SK-N-SH (cell line): ENCODE measurements around the gene EXOC6. TPM values are rescaled to one million over a fixed set of nuclear protein-coding genes. Genes with fewer than 3 reads are reported as not detected.

ENCODE experiments used
- CTCF ChIA-PET: fragments of 300-600, 350-600 bp; formaldehyde crosslinking; extraction: SDS; loops from one replicate; lab custom pipeline; 2021; lab: Yijun Ruan, JAX
- POLR2A ChIA-PET: fragments of 350-600 bp; sonication (Branson Sonifier 250); formaldehyde crosslinking; extraction: SDS; loops from one replicate; lab custom pipeline; 2020; ENCODE audit warnings: antibody characterized with exemption, inconsistent platforms; lab: Yijun Ruan, JAX
- DNase-seq: peaks from one replicate; pipeline ENCODE4 v3.0.0; 2012
- H2AFZ ChIP-seq: fragments of 200-600 bp; sonication (generic); 2 replicates; pipeline ENCODE4 v1.8.1; 2016; ENCODE audit warnings: antibody characterized with exemption, mild to moderate bottlenecking, low read depth
- H3F3A ChIP-seq: fragments of 200-600 bp; sonication (generic); replicated peaks from 2 replicates; pipeline ENCODE3; 2016; ENCODE audit warnings: antibody characterized with exemption, mild to moderate bottlenecking; ENCODE audit not compliant: insufficient read depth
- H3K27ac ChIP-seq, 2 experiments: fragments of 200-500 bp in 1 of 2; fragments of 200-600 bp in 1 of 2; sonication (Bioruptor generic) in 1 of 2; sonication (generic), shearing (Covaris generic) in 1 of 2; 2 replicates each; pipeline versions ENCODE4 v1.5.1 to v1.6.1; 2014 to 2016; ENCODE audit warnings: low read depth in 2 of 2, inconsistent platforms in 1 of 2, low read length in 1 of 2, mild to moderate bottlenecking in 1 of 2, mixed read lengths in 1 of 2
- H3K27me3 ChIP-seq: fragments of 200-600 bp; sonication (generic), shearing (Covaris generic); 2 replicates; pipeline ENCODE4 v1.6.1; 2016; ENCODE audit warnings: mixed run types; ENCODE audit not compliant: insufficient read depth
- H3K36me3 ChIP-seq, 2 experiments: fragments of 200-500 bp in 1 of 2; fragments of 200-600 bp in 1 of 2; sonication (Bioruptor generic) in 1 of 2; sonication (generic) in 1 of 2; replicated peaks in 1 of 2; 2 replicates each; pipeline versions ENCODE3 to v1.5.1; 2014 to 2016; ENCODE audit warnings: low read length in 1 of 2, mild to moderate bottlenecking in 1 of 2; ENCODE audit not compliant: insufficient read depth in 2 of 2, control insufficient read depth in 1 of 2
- H3K4me1 ChIP-seq, 2 experiments: fragments of 200-500 bp in 1 of 2; fragments of 200-600 bp in 1 of 2; sonication (Bioruptor generic) in 1 of 2; sonication (generic), shearing (Covaris generic) in 1 of 2; 2 replicates each; pipeline versions ENCODE4 v1.5.1 to v1.6.1; 2014 to 2016; ENCODE audit warnings: low read depth in 1 of 2, low read length in 1 of 2, mixed run types in 1 of 2; ENCODE audit not compliant: insufficient read depth in 2 of 2, control insufficient read depth in 1 of 2
- H3K4me2 ChIP-seq: fragments of 200-600 bp; sonication (generic), shearing (Covaris generic); 2 replicates; pipeline ENCODE4 v1.6.1; 2017; ENCODE audit warnings: mixed run types
- H3K4me3 ChIP-seq, 2 experiments: fragments of 200-500 bp in 1 of 2; fragments of 200-600 bp in 1 of 2; sonication (Bioruptor generic) in 1 of 2; sonication (generic), shearing (Covaris generic) in 1 of 2; 2 replicates each; pipeline versions ENCODE4 v1.5.1 to v1.8.1; 2014 to 2016; ENCODE audit warnings: low read depth in 2 of 2, inconsistent platforms in 1 of 2, low read length in 1 of 2, mild to moderate bottlenecking in 1 of 2, mixed read lengths in 1 of 2, moderate library complexity in 1 of 2
- H3K79me2 ChIP-seq: fragments of 200-600 bp; sonication (generic); 2 replicates; pipeline ENCODE4 v1.8.1; 2017; ENCODE audit warnings: mild to moderate bottlenecking; ENCODE audit not compliant: insufficient read depth
- H3K9ac ChIP-seq: fragments of 200-600 bp; sonication (generic); 2 replicates; pipeline ENCODE4 v1.6.1; 2017; ENCODE audit warnings: mixed run types
- H3K9me2 ChIP-seq: fragments of 200-600 bp; sonication (generic); 2 replicates; pipeline ENCODE4 v1.6.1; 2017; ENCODE audit warnings: mixed run types
- H3K9me3 ChIP-seq: fragments of 200-600 bp; sonication (generic); 2 replicates; pipeline ENCODE4 v1.6.1; 2017; ENCODE audit warnings: mixed run types, mild to moderate bottlenecking, moderate library complexity
- H4K20me1 ChIP-seq: fragments of 200-600 bp; sonication (generic); 2 replicates; pipeline ENCODE4 v1.6.1; 2017; ENCODE audit warnings: mild to moderate bottlenecking, mixed run types; ENCODE audit not compliant: insufficient read depth
- ELF1 ChIP-seq: IDR thresholded peaks from 2 replicates; pipeline ENCODE4 v1.4.0; 2012
- EP300 ChIP-seq, 2 experiments: IDR thresholded peaks; 2 replicates each; pipeline versions ENCODE4 v1.4.0 to v1.6.1; 2012; ENCODE audit warnings: borderline replicate concordance in 1 of 2, low read depth in 1 of 2, low read length in 1 of 2
- GATA2 ChIP-seq: sonication (generic); formaldehyde crosslinking; IDR thresholded peaks from 2 replicates; pipeline ENCODE4 v1.5.0; 2020; ENCODE audit warnings: mild to moderate bottlenecking, missing genetic modification reagents
- MXI1 ChIP-seq: IDR thresholded peaks from 2 replicates; pipeline ENCODE4 v1.6.1; 2012; ENCODE audit warnings: mild to moderate bottlenecking, low read depth, low read length, improper control_type of control experiment
- NFIC ChIP-seq: IDR thresholded peaks from 2 replicates; pipeline ENCODE4 v1.4.0; 2012; ENCODE audit warnings: borderline replicate concordance
- RAD21 ChIP-seq: IDR thresholded peaks from 2 replicates; pipeline ENCODE4 v1.6.1; 2012; ENCODE audit warnings: mild to moderate bottlenecking, low read length
- RFX5 ChIP-seq: IDR thresholded peaks from 2 replicates; pipeline ENCODE4 v1.6.1; 2012; ENCODE audit warnings: mild to moderate bottlenecking, improper control_type of control experiment, low read length
- SMC3 ChIP-seq: IDR thresholded peaks from 2 replicates; pipeline ENCODE4 v1.6.1; 2012; ENCODE audit warnings: low read depth, low read length, improper control_type of control experiment
- WGBS: methylation state at CpG from one replicate; pipeline ENCODE4 v1.1.6; 2017; ENCODE audit warnings: low lambda C conversion rate; 5-methylcytosine and 5-hydroxymethylcytosine counted together
- polyA plus RNA-seq, 3 experiments: library from polyadenylated mRNA; depleted of rRNA; stranded (reverse); fragments of >200 nt; gene quantifications; 2 replicates each; pipeline ENCODE4 v1.2.3, GENCODE V29; 2012
- TF ChIP-seq, protein P1 (sequence below): IDR thresholded peaks from 2 replicates; pipeline ENCODE4 v1.6.1; 2012; ENCODE audit warnings: mild to moderate bottlenecking, low read depth, low read length, moderate library complexity
- TF ChIP-seq, protein P2 (sequence below): IDR thresholded peaks from 2 replicates; pipeline ENCODE4 v1.4.0; 2012; ENCODE audit warnings: low read depth
- TF ChIP-seq, protein P3 (sequence below): fragments of 200-600 bp; sonication (generic); IDR thresholded peaks from 2 replicates; pipeline ENCODE4 v1.6.1; 2017; ENCODE audit warnings: antibody characterized with exemption, mild to moderate bottlenecking, moderate library complexity

Gene EXOC6
- polyA plus RNA-seq, 1 of the 3 experiments (the other 2 are of a cell fraction) = 2.3 TPM

DNA sequence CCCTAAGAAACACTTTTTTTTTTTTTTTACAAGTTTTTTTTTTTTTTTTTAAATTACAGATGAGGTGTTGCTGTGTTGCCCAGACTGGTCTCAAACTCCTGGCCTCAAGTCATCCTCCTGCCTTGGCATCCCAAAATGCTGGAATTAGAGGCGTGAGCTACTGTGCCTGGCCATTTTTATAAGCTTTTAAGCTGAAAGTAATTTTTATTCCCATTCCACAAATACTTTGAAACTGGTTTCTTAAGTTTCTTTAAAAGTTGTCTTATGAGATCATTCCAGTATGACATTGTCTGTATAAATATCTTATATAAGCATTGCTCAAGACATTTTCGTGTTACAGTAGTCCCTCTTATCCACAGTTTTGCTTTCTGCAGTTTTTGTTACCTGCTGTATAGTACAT is 150.9 kb downstream of the EXOC6 start:
- no peaks in the 10 kb centered on the region for H3K9me3 ChIP-seq
- no peaks in the 10 kb centered on the region; a peak in 1 of 4 replicates for H3K4me1 ChIP-seq
- no peaks in the 10 kb centered on the region for H3K27me3 ChIP-seq
- H3K36me3 ChIP-seq = no peaks in the 10 kb centered on the region
- WGBS = 84% methylated on average over 2 of the region's 2 CpGs
- H3K9me2 ChIP-seq = no peaks in the 10 kb centered on the region
- TF ChIP-seq NFIC = no peak
- no peak for TF ChIP-seq ELF1
- TF ChIP-seq, protein P1, sequence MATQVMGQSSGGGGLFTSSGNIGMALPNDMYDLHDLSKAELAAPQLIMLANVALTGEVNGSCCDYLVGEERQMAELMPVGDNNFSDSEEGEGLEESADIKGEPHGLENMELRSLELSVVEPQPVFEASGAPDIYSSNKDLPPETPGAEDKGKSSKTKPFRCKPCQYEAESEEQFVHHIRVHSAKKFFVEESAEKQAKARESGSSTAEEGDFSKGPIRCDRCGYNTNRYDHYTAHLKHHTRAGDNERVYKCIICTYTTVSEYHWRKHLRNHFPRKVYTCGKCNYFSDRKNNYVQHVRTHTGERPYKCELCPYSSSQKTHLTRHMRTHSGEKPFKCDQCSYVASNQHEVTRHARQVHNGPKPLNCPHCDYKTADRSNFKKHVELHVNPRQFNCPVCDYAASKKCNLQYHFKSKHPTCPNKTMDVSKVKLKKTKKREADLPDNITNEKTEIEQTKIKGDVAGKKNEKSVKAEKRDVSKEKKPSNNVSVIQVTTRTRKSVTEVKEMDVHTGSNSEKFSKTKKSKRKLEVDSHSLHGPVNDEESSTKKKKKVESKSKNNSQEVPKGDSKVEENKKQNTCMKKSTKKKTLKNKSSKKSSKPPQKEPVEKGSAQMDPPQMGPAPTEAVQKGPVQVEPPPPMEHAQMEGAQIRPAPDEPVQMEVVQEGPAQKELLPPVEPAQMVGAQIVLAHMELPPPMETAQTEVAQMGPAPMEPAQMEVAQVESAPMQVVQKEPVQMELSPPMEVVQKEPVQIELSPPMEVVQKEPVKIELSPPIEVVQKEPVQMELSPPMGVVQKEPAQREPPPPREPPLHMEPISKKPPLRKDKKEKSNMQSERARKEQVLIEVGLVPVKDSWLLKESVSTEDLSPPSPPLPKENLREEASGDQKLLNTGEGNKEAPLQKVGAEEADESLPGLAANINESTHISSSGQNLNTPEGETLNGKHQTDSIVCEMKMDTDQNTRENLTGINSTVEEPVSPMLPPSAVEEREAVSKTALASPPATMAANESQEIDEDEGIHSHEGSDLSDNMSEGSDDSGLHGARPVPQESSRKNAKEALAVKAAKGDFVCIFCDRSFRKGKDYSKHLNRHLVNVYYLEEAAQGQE = no peak
- no peak for TF ChIP-seq GATA2 (CRISPR knock-in tag)
- no peak for TF ChIP-seq RFX5
- TF ChIP-seq MXI1 = no peak
- no peak for TF ChIP-seq EP300 (IDR thresholded peaks at IDR 0.05; ENCODE audit: borderline replicate concordance in 1 of 2, low read depth in 1 of 2, low read length in 1 of 2)
- TF ChIP-seq, protein P2, sequence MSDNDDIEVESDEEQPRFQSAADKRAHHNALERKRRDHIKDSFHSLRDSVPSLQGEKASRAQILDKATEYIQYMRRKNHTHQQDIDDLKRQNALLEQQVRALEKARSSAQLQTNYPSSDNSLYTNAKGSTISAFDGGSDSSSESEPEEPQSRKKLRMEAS = no peak
- TF ChIP-seq, all 33 proteins: peak for 0
- Histone ChIP-seq H3K4me2 (no peak overlapping the region), H3K4me3 (no peak overlapping the region), H2AFZ (no peak overlapping the region), H3K9ac (no peak overlapping the region), H3F3A (no peaks in the 10 kb centered on the region), H3K79me2 (no peaks in the 10 kb centered on the region), H4K20me1 (no peaks in the 10 kb centered on the region), H3K27ac (no peak overlapping the region)
- ChIA-PET POLR2A (no interaction called here), CTCF (interaction anchor here (1.2 kb wide), 1 partner anchor 13 kb away, joined by 3 read pairs; no protein-coding TSS in a partner anchor)
- DNase-seq = no peak

- Histone ChIP-seq H3K4me2 (no peak overlapping the region), H3K27me3 (no peaks in the 10 kb centered on the region), H3K4me1 (no peaks in the 10 kb centered on the region), H3K79me2 (no peaks in the 10 kb centered on the region), H3K9me3 (no peaks in the 10 kb centered on the region), H3K36me3 (no peaks in the 10 kb centered on the region), H4K20me1 (no peaks in the 10 kb centered on the region), H3K9me2 (no peaks in the 10 kb centered on the region), H3K27ac (no peak overlapping the region), H3K4me3 (no peak overlapping the region), H3K9ac (no peak overlapping the region), H2AFZ (no peak overlapping the region), H3F3A (no peaks in the 10 kb centered on the region)
- WGBS = 4% methylated on average over 3 of the region's 3 CpGs
- TF ChIP-seq SMC3 (peak; percentile 76), NFIC (no peak), RAD21 (peak; percentile 75)
- TF ChIP-seq, protein P3, sequence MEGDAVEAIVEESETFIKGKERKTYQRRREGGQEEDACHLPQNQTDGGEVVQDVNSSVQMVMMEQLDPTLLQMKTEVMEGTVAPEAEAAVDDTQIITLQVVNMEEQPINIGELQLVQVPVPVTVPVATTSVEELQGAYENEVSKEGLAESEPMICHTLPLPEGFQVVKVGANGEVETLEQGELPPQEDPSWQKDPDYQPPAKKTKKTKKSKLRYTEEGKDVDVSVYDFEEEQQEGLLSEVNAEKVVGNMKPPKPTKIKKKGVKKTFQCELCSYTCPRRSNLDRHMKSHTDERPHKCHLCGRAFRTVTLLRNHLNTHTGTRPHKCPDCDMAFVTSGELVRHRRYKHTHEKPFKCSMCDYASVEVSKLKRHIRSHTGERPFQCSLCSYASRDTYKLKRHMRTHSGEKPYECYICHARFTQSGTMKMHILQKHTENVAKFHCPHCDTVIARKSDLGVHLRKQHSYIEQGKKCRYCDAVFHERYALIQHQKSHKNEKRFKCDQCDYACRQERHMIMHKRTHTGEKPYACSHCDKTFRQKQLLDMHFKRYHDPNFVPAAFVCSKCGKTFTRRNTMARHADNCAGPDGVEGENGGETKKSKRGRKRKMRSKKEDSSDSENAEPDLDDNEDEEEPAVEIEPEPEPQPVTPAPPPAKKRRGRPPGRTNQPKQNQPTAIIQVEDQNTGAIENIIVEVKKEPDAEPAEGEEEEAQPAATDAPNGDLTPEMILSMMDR = peak; percentile 80
- CTCF ChIA-PET = interaction anchor here (0.5 to 2.4 kb wide), 33 partner anchors 10 to 513 kb away, joined by 3 to 15 read pairs (median 4); partner anchors contain the start of genes CYP26A1 and CYP26C1
- POLR2A ChIA-PET = interaction anchor here (0.5 kb wide), 1 partner anchor 17 kb away, joined by 3 read pairs; no protein-coding TSS in a partner anchor
- peak; percentile 30 for DNase-seq
These were observed 158.2 kb downstream of the EXOC6 start for GRCh38 chr10:93006435-93007039.
